Coronary artery (tissue), 2 donors: ENCODE data around the gene LAMB4.

ENCODE experiments used
- DNase-seq: peaks from one replicate; pipeline ENCODE4 v3.0.0-alpha.2; 2017; ENCODE audit warnings: low spot score
- H3K27ac ChIP-seq, 2 donors: fragments of 200-600 bp; sonication (generic); one replicate each; pipeline ENCODE4 v1.5.1; 2016 to 2019
- H3K4me3 ChIP-seq: fragments of 200-600 bp; sonication (generic); 2 replicates; pipeline ENCODE4 v1.5.1; 2016; ENCODE audit warnings: mild to moderate bottlenecking, moderate library complexity
- CTCF ChIP-seq: fragments of 200-600 bp; sonication (generic); IDR thresholded peaks from one replicate; pipeline ENCODE4 v1.5.1; 2019; ENCODE audit warnings: antibody characterized with exemption

The LAMB4 gene

GRCh38 chr7:108135446-108136190 lies 5.5 kb upstream of the LAMB4 start:
- TF ChIP-seq CTCF, result no peak
- no peak overlapping the region for H3K4me3 ChIP-seq
- DNase-seq, result no peak
- no peak overlapping the region for H3K27ac ChIP-seq

GRCh38 chr7:108134486-108134885 lies 4.3 kb upstream of the LAMB4 start:
- Histone ChIP-seq H3K27ac (no peak overlapping the region), H3K4me3 (no peak overlapping the region)
- no peak for DNase-seq
- no peak for TF ChIP-seq CTCF

- H3K4me3 ChIP-seq, result no peak overlapping the region
- DNase-seq, result no peak
- no peak for TF ChIP-seq CTCF
These were observed 2.5 kb upstream of the LAMB4 start for GRCh38 chr7:108132551-108133265.

GRCh38 chr7:108129018-108129965 lies 869 bp downstream of the LAMB4 start:
- Histone ChIP-seq H3K4me3 (no peak overlapping the region), H3K27ac (no peak overlapping the region)
- no peak for TF ChIP-seq CTCF
- no peak for DNase-seq

More at GRCh38 chr7:108132551-108133265, 2.5 kb upstream of the LAMB4 start:
- H3K27ac ChIP-seq, result no peak overlapping the region

- Histone ChIP-seq H3K27ac (no peak overlapping the region), H3K4me3 (no peak overlapping the region)
- DNase-seq, result no peak
- TF ChIP-seq CTCF, result no peak
These were observed 1.6 kb downstream of the LAMB4 start for GRCh38 chr7:108128514-108128913.

GRCh38 chr7:108127461-108127860 lies 2.7 kb downstream of the LAMB4 start:
- Histone ChIP-seq H3K4me3 (no peak overlapping the region), H3K27ac (no peak overlapping the region)
- TF ChIP-seq CTCF, result no peak
- DNase-seq, result no peak
